HepG2 (cell line): ENCODE measurements around the gene ISG20L2. TPM values are rescaled to one million over a fixed set of nuclear protein-coding genes. Genes with fewer than 3 reads are reported as not detected.

Source experiments
- ATAC-seq: fragments of 200-7000 bp; cut with Tn5 transposase; 3 replicates; pipeline ENCODE4 v1.9.1; 2020; ENCODE audit warnings: mild to moderate bottlenecking, moderate library complexity
- BruUV-seq: library from RNA; stranded (reverse); fragments of 400-500 nt; replicated peaks from 2 replicates; lab custom pipeline; 2021; lab: Mats Ljungman, UMichigan
- CTCF ChIA-PET: fragments of 300-600 bp; formaldehyde crosslinking; extraction: SDS; loops from one replicate; lab custom pipeline; 2021; ENCODE audit warnings: low total read pairs, inconsistent platforms, low intra/inter-chr PET ratio; lab: Yijun Ruan, JAX
- POLR2A ChIA-PET: fragments of 350-600 bp; sonication (Branson Sonifier 250); formaldehyde crosslinking; loops from one replicate; lab custom pipeline; 2020; ENCODE audit warnings: antibody characterized with exemption, inconsistent platforms; lab: Yijun Ruan, JAX
- DNase-seq: peaks from one replicate; pipeline ENCODE4 v3.0.0-alpha.2; 2015; ENCODE audit warnings: low spot score
- FAIRE-seq: peaks from 3 replicates; lab custom pipeline; 2011; peaks lifted over from hg19 to GRCh38; lab: Jason Lieb, UNC
- H2AFZ ChIP-seq: one replicate; pipeline ENCODE4 v1.6.1; 2011; ENCODE audit warnings: low read length, inconsistent platforms
- H3K27ac ChIP-seq: fragments of 300-600 bp; 3 replicates; pipeline ENCODE4 v1.8.0; 2011; ENCODE audit warnings: mixed run types, mild to moderate bottlenecking, mixed read lengths, low read length, inconsistent platforms; ENCODE audit not compliant: insufficient read depth; ENCODE audit errors: extremely low read length
- H3K27me3 ChIP-seq, 2 experiments: fragments of 200-600 bp in 1 of 2; 2 replicates in 1 of 2; 3 replicates in 1 of 2; pipeline versions ENCODE4 v1.6.0 to v1.8.0; 2011; ENCODE audit warnings: low read length in 2 of 2, mild to moderate bottlenecking in 2 of 2, moderate library complexity in 2 of 2, inconsistent platforms in 1 of 2; ENCODE audit not compliant: insufficient read depth in 2 of 2, control insufficient read depth in 1 of 2
- H3K36me3 ChIP-seq, 2 experiments: fragments of 200-600 bp in 1 of 2; replicated peaks in 1 of 2; 2 replicates in 1 of 2; 3 replicates in 1 of 2; pipeline versions ENCODE4 v1.5.1 to v1.8.0; 2011; ENCODE audit warnings: low read length in 2 of 2, inconsistent platforms in 1 of 2; ENCODE audit not compliant: insufficient read depth in 2 of 2, control insufficient read depth in 1 of 2
- H3K4me1 ChIP-seq: 2 replicates; pipeline ENCODE4 v1.5.1; 2012; ENCODE audit warnings: low read length, inconsistent platforms; ENCODE audit not compliant: insufficient read depth
- H3K4me2 ChIP-seq: 2 replicates; pipeline ENCODE4 v1.6.0; 2011; ENCODE audit warnings: low read depth, low read length, inconsistent platforms
- H3K4me3 ChIP-seq, 3 experiments: fragments of 200-600 bp in 1 of 3; sonication (generic), shearing (Covaris generic) in 1 of 3; replicated peaks in 1 of 3; 2 replicates each; pipeline ENCODE4 v1.5.1; 2011 to 2016; ENCODE audit warnings: low read length in 3 of 3, inconsistent platforms in 2 of 3, low read depth in 2 of 3, mild to moderate bottlenecking in 2 of 3, control low read depth in 1 of 3, mixed read lengths in 1 of 3; ENCODE audit not compliant: insufficient read depth in 1 of 3
- H3K79me2 ChIP-seq: one replicate; pipeline ENCODE4 v1.6.1; 2011; ENCODE audit warnings: low read length, inconsistent platforms; ENCODE audit not compliant: insufficient read depth
- H3K9ac ChIP-seq: 2 replicates; pipeline ENCODE4 v1.6.0; 2011; ENCODE audit warnings: mild to moderate bottlenecking, low read depth, low read length, inconsistent platforms; ENCODE audit not compliant: insufficient read depth
- H3K9me3 ChIP-seq: 2 replicates; pipeline ENCODE4 v1.5.1; 2012; ENCODE audit warnings: mild to moderate bottlenecking, low read length
- H4K20me1 ChIP-seq: 2 replicates; pipeline ENCODE4 v1.6.0; 2011; ENCODE audit warnings: inconsistent platforms, mild to moderate bottlenecking, low read length, moderate library complexity; ENCODE audit not compliant: insufficient read depth
- ELF4 ChIP-seq: sonication (generic); formaldehyde crosslinking; IDR thresholded peaks from 2 replicates; pipeline ENCODE4 v1.5.0; 2020; ENCODE audit warnings: missing genetic modification reagents, mild to moderate bottlenecking, moderate library complexity, borderline replicate concordance
- WGBS: methylation state at CpG from one replicate; pipeline ENCODE4 v1.1.6; 2017; ENCODE audit warnings: low lambda C conversion rate; 5-methylcytosine and 5-hydroxymethylcytosine counted together
- in situ Hi-C: cut with HindIII; loops from 2 replicates; pipeline ENCODE4 v1.10.0; 2017; ENCODE audit warnings: low pct_unique_long_range_greater_than_20kb; ENCODE audit not compliant: extremely low pct_ligation_motif_present
- intact Hi-C: fragments of 100-400 bp; cut with micrococcal nuclease; formaldehyde crosslinking; loops from one replicate; pipeline ENCODE4 v1.10.0; 2022; ENCODE audit not compliant: unreplicated experiment
- polyA plus RNA-seq, 8 experiments: library from polyadenylated mRNA; depleted of rRNA in 3 of 8; stranded (reverse) in 7 of 8; unstranded in 1 of 8; fragments of >200 nt; fragmentation: Illumina TruSeq in 4 of 8; extraction: Trizol in 4 of 8; gene quantifications; 2 replicates each; pipeline versions ENCODE4 v1.2.1 to v1.2.3, GENCODE V29; 2011 to 2016; ENCODE audit warnings: low read depth in 4 of 8, missing spikeins in 1 of 8, mixed read lengths in 1 of 8; ENCODE audit not compliant: insufficient read depth in 1 of 8
- total RNA-seq, 5 experiments: library from RNA; depleted of rRNA; stranded (reverse); fragments of >200 nt; fragmentation: Illumina TruSeq; extraction: Trizol; gene quantifications; 2 replicates each; pipeline ENCODE4 v1.2.3, GENCODE V29; 2016; ENCODE audit warnings: low read depth in 1 of 5
- TF ChIP-seq, protein P1 (sequence below): sonication (generic); formaldehyde crosslinking; conservative IDR thresholded peaks from 2 replicates; pipeline ENCODE4 v1.8.0; 2022; ENCODE audit warnings: mild to moderate bottlenecking, moderate library complexity, missing genetic modification reagents

ISG20L2 gene
- total and polyA plus RNA-seq, 2 of the 13 experiments (the other 11 are each of a cell fraction or from before 2014, with no cell fraction given): 19.8 to 21.3 TPM

DNA sequence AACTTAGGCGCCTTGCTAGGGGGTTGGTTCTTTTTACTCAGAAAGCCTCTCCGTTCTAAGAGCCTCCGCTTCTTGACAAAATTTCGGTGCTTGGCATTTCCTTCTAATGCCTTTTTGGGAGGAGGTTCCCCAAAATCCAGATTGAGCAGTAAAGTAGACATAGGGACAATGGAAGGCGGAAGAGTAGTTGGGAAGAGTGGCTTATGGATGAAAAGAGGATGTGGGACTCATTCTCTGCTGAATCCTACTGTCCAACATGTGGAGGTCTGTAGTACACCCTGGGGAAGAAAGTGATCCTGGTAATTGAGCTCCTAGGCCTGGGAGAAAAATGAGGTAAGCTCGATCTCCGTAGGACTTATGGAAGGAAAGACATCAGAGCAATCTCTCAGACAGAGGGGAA, 1.1 kb downstream of the ISG20L2 start:
- intact Hi-C loops: loop anchor here (10.0 kb wide), 1 partner anchor 63 kb away; no protein-coding TSS in a partner anchor

More for the DNA sequence above, 1.1 kb downstream of the ISG20L2 start:
- peak overlapping the region; percentile 79 for H3K27ac ChIP-seq
- peak overlapping the region; percentile 97 for H3K4me2 ChIP-seq
- peaks cover 11 to 21% of the 10 kb centered on the region in 2 experiments for H3K36me3 ChIP-seq
- H2AFZ ChIP-seq: peak overlapping the region; percentile 87
- ATAC-seq: no peak
- H3K4me1 ChIP-seq: peaks cover 49% of the 10 kb centered on the region
- ChIA-PET POLR2A (interaction anchor here (0.7 to 5.7 kb wide), 11 partner anchors 13 to 87 kb away, joined by 5 to 100 read pairs (median 19); partner anchors contain the start of genes CRABP2, HDGF, MRPL24 and NES), CTCF (interaction anchor here (0.9 to 5.7 kb wide), 3 partner anchors 38 to 70 kb away, joined by 3 to 119 read pairs (median 3); no protein-coding TSS in a partner anchor)
- peaks cover 17% of the 10 kb centered on the region for H4K20me1 ChIP-seq
- peak overlapping the region; percentile 89 for H3K9ac ChIP-seq
- WGBS: 28% methylated on average over 7 of the region's 7 CpGs
- FAIRE-seq: no peak
- DNase-seq: no peak
- H3K79me2 ChIP-seq: peaks cover 59% of the 10 kb centered on the region
- H3K4me3 ChIP-seq: peak overlapping the region; percentile 66 to 100 (median 98)
- no TSS peak for BruUV-seq
- H3K27me3 ChIP-seq: no peaks in the 10 kb centered on the region; a peak in 1 of 5 replicates
- TF ChIP-seq, protein P1, sequence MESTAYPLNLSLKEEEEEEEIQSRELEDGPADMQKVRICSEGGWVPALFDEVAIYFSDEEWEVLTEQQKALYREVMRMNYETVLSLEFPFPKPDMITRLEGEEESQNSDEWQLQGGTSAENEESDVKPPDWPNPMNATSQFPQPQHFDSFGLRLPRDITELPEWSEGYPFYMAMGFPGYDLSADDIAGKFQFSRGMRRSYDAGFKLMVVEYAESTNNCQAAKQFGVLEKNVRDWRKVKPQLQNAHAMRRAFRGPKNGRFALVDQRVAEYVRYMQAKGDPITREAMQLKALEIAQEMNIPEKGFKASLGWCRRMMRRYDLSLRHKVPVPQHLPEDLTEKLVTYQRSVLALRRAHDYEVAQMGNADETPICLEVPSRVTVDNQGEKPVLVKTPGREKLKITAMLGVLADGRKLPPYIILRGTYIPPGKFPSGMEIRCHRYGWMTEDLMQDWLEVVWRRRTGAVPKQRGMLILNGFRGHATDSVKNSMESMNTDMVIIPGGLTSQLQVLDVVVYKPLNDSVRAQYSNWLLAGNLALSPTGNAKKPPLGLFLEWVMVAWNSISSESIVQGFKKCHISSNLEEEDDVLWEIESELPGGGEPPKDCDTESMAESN (CRISPR knock-in tag): no peak
- TF ChIP-seq ELF4: 0 out of 2 replicates have a peak, but pooled peaks have one; percentile 5
- no peaks in the 10 kb centered on the region for H3K9me3 ChIP-seq
- in situ Hi-C loops: loop anchor here (5.0 kb wide), 2 partner anchors 40 kb away; partner anchors contain the start of gene PRCC
